ES-I3 (cell line): ENCODE results near the gene COL23A1.

Experiments used
- H3K36me3 ChIP-seq: 2 replicates; pipeline ENCODE4 v1.6.1; 2013; ENCODE audit warnings: mild to moderate bottlenecking, low read length, control low read depth, moderate library complexity; ENCODE audit not compliant: insufficient read depth
- H3K4me1 ChIP-seq: 2 replicates; pipeline ENCODE4 v1.6.1; 2013; ENCODE audit warnings: mild to moderate bottlenecking, control low read depth, low read length; ENCODE audit not compliant: insufficient read depth
- H3K9ac ChIP-seq: 2 replicates; pipeline ENCODE4 v1.6.1; 2013; ENCODE audit warnings: low read depth, mild to moderate bottlenecking, low read length, moderate library complexity
- H3K9me3 ChIP-seq: 2 replicates; pipeline ENCODE4 v1.6.1; 2013; ENCODE audit warnings: mild to moderate bottlenecking, low read length, moderate library complexity; ENCODE audit not compliant: control insufficient read depth, insufficient read depth

Gene COL23A1

DNA sequence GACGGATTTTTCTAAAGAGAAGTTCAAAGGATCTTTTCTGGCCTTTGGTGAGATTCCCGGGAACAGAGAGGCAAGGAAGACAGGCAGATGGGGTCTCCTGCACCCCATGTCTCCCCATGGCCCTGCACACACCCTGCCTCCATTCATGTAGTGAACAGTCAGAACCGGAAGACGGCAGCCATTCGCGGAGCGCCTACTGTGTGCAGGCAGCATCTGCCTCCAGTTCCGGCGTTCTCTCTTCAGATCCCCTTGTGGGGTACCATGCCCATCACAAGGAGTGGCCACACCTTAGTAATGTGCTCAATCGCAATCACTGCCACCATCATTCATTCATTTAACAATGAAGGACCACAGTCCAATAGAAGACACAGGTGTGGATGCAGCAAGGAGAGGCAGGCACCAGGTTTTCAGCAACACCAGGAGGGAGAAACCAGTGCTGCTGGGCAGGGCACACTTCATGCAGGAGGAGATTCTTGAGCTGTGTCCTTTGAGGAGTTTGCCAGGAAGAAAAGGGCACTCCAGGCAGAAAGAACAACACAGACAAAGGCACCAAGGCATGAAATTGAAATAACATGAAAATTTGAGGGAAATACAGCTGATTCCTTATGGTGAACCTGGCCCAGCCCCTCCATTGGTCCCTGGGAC lies 186.1 kb downstream of the COL23A1 start:
- Histone ChIP-seq H3K36me3 (no peaks in the 10 kb centered on the region), H3K9ac (no peak overlapping the region), H3K9me3 (no peaks in the 10 kb centered on the region), H3K4me1 (no peaks in the 10 kb centered on the region)

DNA sequence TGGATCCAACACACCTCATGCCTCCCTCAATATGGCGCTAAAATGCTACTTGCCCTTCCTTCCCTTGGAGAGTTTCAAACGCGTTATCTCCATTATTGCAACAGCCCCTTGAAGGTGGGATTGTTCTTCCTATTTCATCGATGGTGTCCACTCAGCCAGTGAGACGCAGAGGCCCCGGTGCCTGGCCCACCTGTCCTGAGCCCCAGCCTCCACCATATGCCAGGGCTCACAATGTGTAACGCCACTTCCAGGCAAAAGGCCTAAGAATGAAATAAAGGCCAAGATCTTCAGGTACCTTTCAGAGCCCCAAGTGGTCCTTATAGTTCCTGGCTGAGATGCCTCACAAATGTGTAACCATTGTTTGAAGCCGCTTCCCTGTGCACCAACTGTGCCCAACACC lies 186.8 kb downstream of the COL23A1 start:
- no peaks in the 10 kb centered on the region for H3K4me1 ChIP-seq
- H3K9me3 ChIP-seq = no peaks in the 10 kb centered on the region
- no peak overlapping the region for H3K9ac ChIP-seq
- no peaks in the 10 kb centered on the region for H3K36me3 ChIP-seq

DNA sequence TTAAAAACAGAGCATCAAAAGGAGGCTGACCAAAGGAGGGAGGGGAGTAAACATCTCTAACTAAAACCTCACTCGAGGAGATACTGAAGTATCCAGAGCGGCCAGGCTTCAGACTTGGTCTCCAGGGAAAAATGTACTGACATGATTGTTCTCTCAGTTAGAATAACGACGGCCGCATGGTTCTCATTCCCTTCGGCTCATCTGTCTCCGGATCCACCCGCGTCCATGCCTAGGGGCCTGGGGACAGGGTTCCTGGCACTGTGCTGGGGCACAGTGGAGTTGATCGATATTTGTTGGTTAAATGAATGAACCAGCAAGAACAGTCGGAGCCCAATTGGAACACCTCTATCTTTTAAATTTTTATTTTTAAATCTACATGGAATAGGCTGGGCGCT lies 190.5 kb downstream of the COL23A1 start:
- Histone ChIP-seq H3K4me1 (no peaks in the 10 kb centered on the region), H3K9ac (no peak overlapping the region), H3K36me3 (no peaks in the 10 kb centered on the region), H3K9me3 (no peaks in the 10 kb centered on the region)

DNA sequence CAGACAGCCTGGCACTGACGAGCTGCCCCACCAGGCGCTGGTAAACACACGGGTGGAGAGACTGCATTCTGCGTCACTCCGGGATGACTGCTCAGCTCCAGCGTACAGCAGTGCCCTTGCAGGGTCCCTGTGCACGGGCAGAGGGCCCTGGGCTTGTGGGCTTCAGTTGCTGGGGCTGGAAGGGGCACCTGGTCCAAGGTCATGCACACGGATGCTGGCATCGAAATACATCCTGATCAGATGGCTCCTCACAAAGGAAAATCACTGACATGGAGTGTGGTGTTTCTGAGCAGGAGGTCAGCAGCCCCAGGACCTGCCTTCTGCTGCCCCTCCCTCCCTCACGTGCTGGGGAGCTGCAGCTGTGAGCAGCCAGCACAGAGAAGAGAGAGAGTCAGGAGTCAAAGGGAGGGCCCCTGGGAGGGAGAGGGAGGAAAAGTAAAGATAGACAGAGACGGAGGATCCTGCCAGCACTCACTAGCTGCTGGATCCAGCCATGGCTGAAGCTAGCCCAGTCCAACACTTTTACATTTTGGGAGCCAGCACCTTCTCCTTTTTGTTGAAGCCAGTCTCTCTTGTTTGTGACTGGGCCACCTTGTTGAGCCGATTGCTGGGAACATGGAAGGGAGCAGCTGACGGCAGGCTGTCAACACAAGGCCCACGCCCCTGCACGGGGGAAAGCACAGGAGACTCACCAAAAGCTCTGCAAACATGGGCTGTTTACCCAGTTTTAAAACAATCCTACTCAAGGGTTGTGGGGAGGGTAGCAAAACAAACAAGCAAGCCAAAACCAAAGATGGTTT lies 191.1 kb downstream of the COL23A1 start:
- Histone ChIP-seq H3K9me3 (no peaks in the 10 kb centered on the region), H3K9ac (no peak overlapping the region), H3K4me1 (no peaks in the 10 kb centered on the region), H3K36me3 (no peaks in the 10 kb centered on the region)

DNA sequence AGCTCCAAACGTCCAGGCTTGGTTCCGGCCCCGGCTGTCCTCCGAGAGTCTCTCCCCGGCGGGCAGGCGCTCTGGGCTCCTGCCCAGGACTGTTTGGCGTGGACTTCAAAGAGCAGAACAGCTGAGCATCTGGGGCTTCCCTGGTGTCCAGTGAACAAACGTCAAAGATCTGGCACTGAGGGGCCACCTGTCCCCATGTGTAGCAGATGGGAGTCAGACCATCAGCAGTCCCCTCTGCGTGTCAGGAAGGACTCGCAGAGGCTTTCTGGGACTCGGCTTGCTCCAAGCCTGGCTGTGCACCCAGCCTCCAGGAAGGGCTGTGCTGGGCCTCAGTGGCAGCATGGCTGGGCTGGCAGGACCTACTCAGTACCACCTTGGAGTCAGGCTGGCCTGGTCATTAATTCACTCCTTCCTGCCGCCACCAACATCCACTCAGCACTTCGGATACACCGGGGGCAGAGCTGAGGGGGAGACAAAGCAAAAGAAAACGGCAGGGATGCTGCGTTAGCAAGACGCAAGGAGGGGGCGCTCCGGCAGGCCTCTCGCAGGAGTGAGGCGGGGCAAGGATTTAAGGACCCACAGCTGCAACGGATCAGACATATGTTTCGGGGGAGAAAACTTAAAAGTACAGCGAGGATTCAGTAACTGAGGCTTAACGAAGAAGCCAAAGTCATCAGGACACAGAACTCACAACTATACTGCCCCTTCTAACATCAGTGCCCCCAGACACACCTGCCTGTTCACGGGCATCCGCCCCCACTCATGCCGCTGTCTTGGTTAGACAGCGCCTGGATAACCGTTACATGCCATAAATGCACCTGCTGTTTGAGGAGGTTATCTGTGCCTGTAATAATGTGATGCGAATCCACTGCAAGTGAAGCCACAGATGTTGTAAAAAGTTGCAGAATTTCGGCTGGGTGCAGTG lies 193.1 kb downstream of the COL23A1 start:
- no peaks in the 10 kb centered on the region for H3K36me3 ChIP-seq
- H3K9ac ChIP-seq = no peak overlapping the region
- H3K4me1 ChIP-seq = no peaks in the 10 kb centered on the region
- no peaks in the 10 kb centered on the region for H3K9me3 ChIP-seq

DNA sequence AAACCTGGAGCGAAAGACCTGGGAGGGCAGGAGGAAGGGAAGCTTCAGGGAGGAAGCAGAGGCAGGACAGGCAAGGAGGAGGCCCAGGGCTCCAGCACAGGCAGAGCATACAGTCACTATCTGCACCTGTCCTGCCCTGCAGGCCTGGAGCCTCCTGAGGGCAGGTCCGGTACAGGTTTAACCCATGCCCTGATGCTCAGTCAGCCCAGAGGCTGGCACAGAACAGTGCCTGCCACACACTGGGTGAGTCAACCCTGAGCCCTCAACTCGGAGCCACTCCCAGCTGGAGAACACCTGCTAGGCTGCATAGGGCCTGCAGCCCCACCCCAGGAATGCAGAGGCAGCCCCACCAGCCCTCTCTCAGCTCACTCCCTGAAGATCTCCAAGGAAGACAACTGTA lies 196.1 kb downstream of the COL23A1 start:
- no peaks in the 10 kb centered on the region for H3K9me3 ChIP-seq
- H3K9ac ChIP-seq = no peak overlapping the region
- H3K4me1 ChIP-seq = no peaks in the 10 kb centered on the region
- H3K36me3 ChIP-seq = no peaks in the 10 kb centered on the region

DNA sequence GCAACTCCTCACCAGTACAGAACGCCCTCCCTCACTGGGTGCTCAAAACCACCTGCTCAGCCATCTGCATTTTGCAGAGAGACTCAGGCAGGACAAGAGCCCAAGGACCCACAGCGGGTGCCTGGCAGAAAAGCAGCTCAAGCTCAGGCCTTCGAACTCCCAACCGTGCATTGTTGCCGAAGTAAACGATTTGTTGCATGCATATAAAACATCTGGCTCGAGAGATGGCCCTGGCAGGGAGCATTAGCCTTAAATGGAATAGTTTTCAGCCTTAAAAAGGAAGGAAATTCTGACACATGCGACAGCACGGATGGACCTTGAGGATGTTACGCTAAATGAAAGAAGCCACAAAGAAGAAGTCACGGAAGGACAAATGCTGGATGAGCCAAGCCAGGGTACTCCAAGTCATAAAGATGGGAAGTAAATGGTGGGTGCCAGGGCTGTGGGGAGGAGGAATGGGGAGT lies 197.2 kb downstream of the COL23A1 start:
- H3K4me1 ChIP-seq = 0 out of 2 replicates have a peak, but pooled peaks cover 4% of the 10 kb centered on the region
- H3K36me3 ChIP-seq = no peaks in the 10 kb centered on the region
- H3K9ac ChIP-seq = no peak overlapping the region
- no peaks in the 10 kb centered on the region for H3K9me3 ChIP-seq

DNA sequence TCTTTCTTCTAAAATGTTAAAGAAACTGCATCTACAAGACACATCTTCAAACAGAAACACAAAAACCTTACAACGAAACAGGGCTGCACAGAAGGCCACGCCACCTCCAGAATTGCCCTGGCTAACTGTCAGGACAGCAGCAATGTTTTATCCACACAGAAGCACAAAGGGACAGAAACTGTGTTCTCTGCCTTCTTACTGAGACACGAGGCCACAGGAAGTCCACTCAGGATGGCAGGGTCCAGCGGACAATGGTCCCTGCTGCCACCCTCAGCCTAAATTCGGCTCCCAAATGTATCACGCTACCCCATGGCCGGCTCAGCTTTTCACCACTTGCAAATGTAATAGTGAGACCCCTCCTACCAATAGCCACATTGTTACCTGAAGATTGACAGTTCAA lies 197.8 kb downstream of the COL23A1 start:
- H3K9ac ChIP-seq = no peak overlapping the region
- no peaks in the 10 kb centered on the region for H3K9me3 ChIP-seq
- H3K4me1 ChIP-seq = 0 out of 2 replicates have a peak, but pooled peaks cover 5% of the 10 kb centered on the region
- no peaks in the 10 kb centered on the region for H3K36me3 ChIP-seq

DNA sequence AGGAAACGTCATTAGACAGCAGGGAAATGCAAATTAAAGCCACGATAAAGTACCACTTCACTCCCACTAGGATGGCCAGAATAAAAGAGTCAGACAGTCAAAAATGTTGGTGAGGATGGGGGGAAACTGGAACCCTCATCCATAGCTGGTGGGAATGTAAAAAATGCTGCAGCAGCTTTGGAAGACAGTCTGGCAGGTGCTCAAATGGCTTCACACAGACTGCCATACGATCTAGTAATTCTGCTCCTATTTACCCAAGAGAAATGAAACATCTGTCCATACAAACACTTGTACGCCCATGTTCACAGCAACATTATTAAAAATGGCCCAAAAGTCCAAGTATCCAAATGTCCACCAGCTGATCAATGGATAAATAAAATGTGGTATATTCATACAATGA lies 198.7 kb downstream of the COL23A1 start:
- Histone ChIP-seq H3K36me3 (no peaks in the 10 kb centered on the region), H3K4me1 (0 out of 2 replicates have a peak, but pooled peaks cover 5% of the 10 kb centered on the region), H3K9me3 (no peaks in the 10 kb centered on the region), H3K9ac (no peak overlapping the region)

DNA sequence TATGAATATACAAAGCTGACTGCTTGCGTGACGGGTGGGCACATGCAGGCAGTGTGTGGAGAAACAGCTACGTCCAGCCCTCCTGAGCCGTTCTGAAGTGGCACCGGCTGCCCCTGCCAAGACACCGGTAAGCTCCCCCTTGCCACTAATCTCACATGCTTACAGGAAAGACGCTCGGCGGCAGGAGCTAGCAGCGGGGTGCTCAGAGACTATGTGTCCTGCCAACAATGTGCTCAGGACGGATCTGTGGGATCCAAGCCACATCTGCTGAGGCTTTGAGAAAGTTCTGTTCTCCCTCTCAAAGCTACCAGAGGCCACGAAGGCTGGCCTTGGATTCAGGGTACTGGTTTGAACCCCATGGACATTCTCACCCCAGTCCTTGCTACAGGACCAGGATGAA lies 200.4 kb downstream of the COL23A1 start:
- H3K9me3 ChIP-seq = no peaks in the 10 kb centered on the region
- H3K9ac ChIP-seq = no peak overlapping the region
- no peaks in the 10 kb centered on the region for H3K36me3 ChIP-seq
- H3K4me1 ChIP-seq = peaks cover 13% of the 10 kb centered on the region

DNA sequence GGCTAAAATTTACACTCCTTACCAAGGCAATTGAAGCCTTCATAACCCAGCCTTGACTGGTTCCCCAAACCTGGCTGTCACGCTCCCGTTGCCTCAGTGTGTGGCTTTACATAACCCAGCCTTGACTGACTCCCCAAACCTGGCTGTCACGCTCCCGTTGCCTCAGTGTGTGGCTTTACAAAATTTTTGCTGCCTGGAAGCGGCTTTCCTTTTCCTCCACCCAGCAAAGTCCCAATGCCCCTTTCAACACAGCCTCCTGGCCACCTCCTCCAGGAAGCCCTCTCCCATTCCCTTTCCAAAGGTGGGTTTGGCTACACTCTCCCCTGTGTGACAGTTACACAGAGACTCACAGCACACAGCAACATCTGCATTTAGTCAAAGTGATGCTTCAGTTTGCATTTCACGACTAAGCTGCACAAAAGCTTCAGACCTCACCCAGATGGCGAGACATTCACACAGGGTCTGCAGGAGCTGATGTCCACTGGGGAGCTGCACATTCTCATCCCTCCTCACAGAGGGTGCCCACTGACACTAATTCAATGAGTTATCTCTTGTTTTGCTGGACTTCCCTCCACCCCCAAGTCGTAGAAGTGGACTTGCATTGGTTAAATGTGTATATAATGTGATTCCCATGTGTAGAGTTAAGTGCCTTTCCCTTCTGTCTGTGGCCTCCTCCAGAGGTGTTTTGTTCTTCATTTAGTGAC lies 201.0 kb downstream of the COL23A1 start:
- H3K9me3 ChIP-seq = no peaks in the 10 kb centered on the region
- no peaks in the 10 kb centered on the region for H3K36me3 ChIP-seq
- H3K4me1 ChIP-seq = peaks cover 14% of the 10 kb centered on the region
- no peak overlapping the region for H3K9ac ChIP-seq

DNA sequence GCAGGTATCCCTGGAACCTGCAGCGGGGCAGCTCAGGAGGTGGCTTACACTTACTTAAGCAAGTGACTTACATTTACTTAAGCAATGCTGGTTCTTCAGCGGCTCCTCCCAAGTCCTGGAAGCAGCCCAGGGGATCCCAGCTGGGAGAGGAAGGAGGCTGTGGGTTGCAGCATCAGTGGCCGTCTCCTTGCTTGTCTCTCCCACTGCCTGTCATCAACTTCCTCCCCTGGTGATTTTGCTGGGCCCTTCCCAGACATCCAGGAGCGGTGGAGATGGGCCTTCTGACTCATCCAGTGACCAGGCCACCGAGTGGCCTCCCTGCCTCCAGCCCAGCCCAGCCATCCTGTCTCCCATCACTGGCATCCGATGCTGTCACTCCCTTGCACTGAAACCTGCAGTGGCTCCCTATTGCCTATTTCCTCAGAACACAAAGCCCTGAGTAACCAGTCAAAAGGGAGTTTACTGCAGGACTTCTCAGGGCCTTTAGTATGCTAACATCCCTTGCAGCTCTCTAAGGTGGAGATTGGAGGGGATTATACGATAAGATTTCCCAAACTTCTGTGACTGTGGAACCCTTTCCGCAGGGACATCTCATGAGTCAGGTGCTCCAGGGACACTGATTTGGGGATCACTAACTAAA lies 201.7 kb downstream of the COL23A1 start:
- Histone ChIP-seq H3K9me3 (no peaks in the 10 kb centered on the region), H3K4me1 (peaks cover 16% of the 10 kb centered on the region), H3K36me3 (no peaks in the 10 kb centered on the region), H3K9ac (no peak overlapping the region)

DNA sequence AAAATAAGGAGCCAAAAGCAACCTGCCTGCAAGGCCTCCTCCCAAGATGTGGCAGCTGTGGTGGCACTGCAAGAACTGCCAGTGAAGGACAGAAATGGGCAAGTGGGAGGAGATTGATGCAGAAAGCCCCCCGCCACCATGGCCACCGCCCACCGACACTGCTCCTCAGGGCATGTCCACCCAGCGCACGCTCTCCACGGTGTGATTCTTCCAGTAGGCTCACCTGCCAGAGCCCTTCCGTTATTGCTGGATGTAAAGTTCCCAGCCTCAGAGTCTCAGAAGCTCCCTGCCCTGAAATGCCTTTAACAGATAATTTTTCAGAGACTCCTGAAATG lies 202.4 kb downstream of the COL23A1 start:
- Histone ChIP-seq H3K9ac (no peak overlapping the region), H3K36me3 (no peaks in the 10 kb centered on the region), H3K9me3 (no peaks in the 10 kb centered on the region), H3K4me1 (peaks cover 22% of the 10 kb centered on the region)
